ENCODE results near the gene TSPAN5.
"Not testable (repeated sequence)": the region's sequence is repeated elsewhere in the genome, so short reads cannot be mapped to it uniquely, and the experiment has no call there.

The TSPAN5 gene

GRCh38 chr4:98484031-98484430 is 174.4 kb downstream of the TSPAN5 start:
- DNase-seq = no peak

- no peak for DNase-seq
These were observed 175.3 kb downstream of the TSPAN5 start for GRCh38 chr4:98482847-98483806.

- DNase-seq = no peak
These were observed 175.9 kb downstream of the TSPAN5 start for GRCh38 chr4:98482503-98482846.

- DNase-seq = no peak
These were observed 177.2 kb downstream of the TSPAN5 start for GRCh38 chr4:98481167-98481566.

- no peak for DNase-seq
These were observed 177.9 kb downstream of the TSPAN5 start for GRCh38 chr4:98480535-98480934.

- not testable (repeated sequence) for DNase-seq
These were observed 178.8 kb downstream of the TSPAN5 start for GRCh38 chr4:98479590-98479989.

- no peak for DNase-seq
These were observed 181.5 kb downstream of the TSPAN5 start for GRCh38 chr4:98476891-98477290.

GRCh38 chr4:98474408-98474844 is 184.0 kb downstream of the TSPAN5 start:
- no peak for DNase-seq

- no peak for DNase-seq
These were observed 185.4 kb downstream of the TSPAN5 start for GRCh38 chr4:98473046-98473445.

GRCh38 chr4:98470831-98471230 is 187.6 kb downstream of the TSPAN5 start:
- no peak for DNase-seq

GRCh38 chr4:98470366-98470765 is 188.0 kb downstream of the TSPAN5 start:
- DNase-seq = no peak

- no peak for DNase-seq
These were observed 188.6 kb downstream of the TSPAN5 start for GRCh38 chr4:98469771-98470170.

- DNase-seq = no peak
These were observed 189.7 kb downstream of the TSPAN5 start for GRCh38 chr4:98468709-98469108.

- DNase-seq = peak; percentile 37
These were observed 190.8 kb downstream of the TSPAN5 start for GRCh38 chr4:98467627-98468072.

- DNase-seq = no peak
These were observed 191.4 kb downstream of the TSPAN5 start for GRCh38 chr4:98466868-98467599.

GRCh38 chr4:98462487-98462886 is 195.9 kb downstream of the TSPAN5 start:
- DNase-seq = no peak

- not testable (repeated sequence) for DNase-seq
These were observed 197.1 kb downstream of the TSPAN5 start for GRCh38 chr4:98461121-98461865.

GRCh38 chr4:98457422-98457821 is 201.0 kb downstream of the TSPAN5 start:
- not testable (repeated sequence) for DNase-seq

- no peak for DNase-seq
These were observed 206.3 kb downstream of the TSPAN5 start for GRCh38 chr4:98452091-98452490.

GRCh38 chr4:98448908-98449307 is 209.5 kb downstream of the TSPAN5 start:
- DNase-seq = no peak

GRCh38 chr4:98447648-98448047 is 210.8 kb downstream of the TSPAN5 start:
- no peak for DNase-seq

- DNase-seq = peak; percentile 2
These were observed 211.7 kb downstream of the TSPAN5 start for GRCh38 chr4:98446499-98447375.
